GM12891 (cell line): ENCODE data around the gene KCND2.

Source experiments
- POLR2A ChIP-seq: IDR thresholded peaks from 2 replicates; pipeline ENCODE4 v1.6.1; 2011; ENCODE audit warnings: low read depth, low read length, control low read depth
- POLR2AphosphoS5 ChIP-seq: IDR thresholded peaks from 2 replicates; pipeline ENCODE4 v1.6.1; 2011; ENCODE audit warnings: low read depth, low read length, control low read depth
- TAF1 ChIP-seq: IDR thresholded peaks from 2 replicates; pipeline ENCODE4 v1.6.1; 2011; ENCODE audit warnings: low read depth, low read length, control low read depth

DNA sequence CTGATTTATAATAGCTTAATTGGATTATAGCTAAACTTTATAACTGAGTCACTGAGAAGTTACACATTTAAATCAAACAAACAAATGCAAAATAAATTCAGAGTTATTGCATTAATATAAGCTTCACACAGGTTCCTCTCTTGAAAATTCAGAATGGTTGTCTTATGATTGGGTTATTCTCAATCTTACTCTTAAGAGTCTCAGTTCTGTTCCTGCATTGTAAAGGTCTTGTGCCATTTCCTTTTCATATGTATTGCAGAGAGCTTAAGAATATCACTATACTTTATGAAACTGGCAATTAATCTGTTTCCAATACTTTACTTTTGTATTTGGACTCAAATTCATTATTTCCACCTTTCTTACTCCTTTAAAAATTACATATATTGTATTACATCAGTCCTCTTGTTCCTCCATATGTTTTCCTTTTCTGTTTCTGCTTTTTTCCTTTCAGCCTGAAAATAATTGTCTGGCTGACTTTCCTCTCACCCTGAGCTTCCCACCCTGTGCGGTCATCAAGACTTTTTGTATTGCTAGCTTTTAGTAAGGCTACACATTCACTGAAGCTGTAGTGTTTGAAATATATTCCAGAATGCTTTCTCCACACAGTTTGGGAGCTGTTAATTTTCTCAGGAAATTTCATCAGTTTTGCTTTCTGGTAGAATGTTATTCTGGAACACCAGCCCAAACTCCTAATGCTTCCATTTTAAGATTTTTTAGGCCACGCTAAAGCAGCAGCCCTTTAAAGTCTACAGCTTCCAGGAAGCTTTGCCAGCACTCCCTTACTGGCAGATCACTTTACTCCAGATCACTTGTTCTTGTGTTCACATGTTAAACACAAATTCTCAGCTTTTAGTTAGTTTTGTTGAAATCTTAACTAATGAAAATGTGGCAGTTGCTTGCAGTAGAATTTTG lies 139.4 kb downstream of the KCND2 start:
- TF ChIP-seq POLR2A (no peak), POLR2AphosphoS5 (no peak), TAF1 (no peak)
